Transverse colon (tissue), 4 donors: ENCODE results near the gene ZNF827.

Experiments used
- EP300 ChIP-seq: sonication (generic); formaldehyde crosslinking; IDR thresholded peaks from one replicate; pipeline ENCODE4 v1.6.1; 2017; ENCODE audit warnings: antibody characterized with exemption, low read depth
- POLR2A ChIP-seq: fragments of 450-650 bp; IDR thresholded peaks from one replicate; pipeline ENCODE4 v1.6.1; 2016; ENCODE audit warnings: antibody characterized with exemption, mild to moderate bottlenecking, moderate library complexity
- POLR2AphosphoS5 ChIP-seq, 3 donors: sonication (generic); formaldehyde crosslinking; IDR thresholded peaks; one replicate each; pipeline ENCODE4 v1.6.1; 2016; ENCODE audit warnings: antibody characterized with exemption in 3 of 3
- TF ChIP-seq, protein P1 (sequence below), 5 experiments: fragments of 200-600 bp in 3 of 5; fragments of 450-650 bp in 2 of 5; sonication (generic) in 3 of 5; IDR thresholded peaks; 1 replicate in 2 of 5; 2 replicates in 3 of 5; pipeline ENCODE4 v1.5.1; 2016 to 2017; ENCODE audit warnings: antibody characterized with exemption in 5 of 5, inconsistent platforms in 3 of 5, mild to moderate bottlenecking in 2 of 5, moderate library complexity in 1 of 5

GRCh38 chr4:145822181-145822580 is 116.4 kb downstream of the ZNF827 start:
- TF ChIP-seq POLR2A (no peak), EP300 (no peak), POLR2AphosphoS5 (IDR thresholded peaks at IDR 0.05) (no peak)
- TF ChIP-seq, protein P1, sequence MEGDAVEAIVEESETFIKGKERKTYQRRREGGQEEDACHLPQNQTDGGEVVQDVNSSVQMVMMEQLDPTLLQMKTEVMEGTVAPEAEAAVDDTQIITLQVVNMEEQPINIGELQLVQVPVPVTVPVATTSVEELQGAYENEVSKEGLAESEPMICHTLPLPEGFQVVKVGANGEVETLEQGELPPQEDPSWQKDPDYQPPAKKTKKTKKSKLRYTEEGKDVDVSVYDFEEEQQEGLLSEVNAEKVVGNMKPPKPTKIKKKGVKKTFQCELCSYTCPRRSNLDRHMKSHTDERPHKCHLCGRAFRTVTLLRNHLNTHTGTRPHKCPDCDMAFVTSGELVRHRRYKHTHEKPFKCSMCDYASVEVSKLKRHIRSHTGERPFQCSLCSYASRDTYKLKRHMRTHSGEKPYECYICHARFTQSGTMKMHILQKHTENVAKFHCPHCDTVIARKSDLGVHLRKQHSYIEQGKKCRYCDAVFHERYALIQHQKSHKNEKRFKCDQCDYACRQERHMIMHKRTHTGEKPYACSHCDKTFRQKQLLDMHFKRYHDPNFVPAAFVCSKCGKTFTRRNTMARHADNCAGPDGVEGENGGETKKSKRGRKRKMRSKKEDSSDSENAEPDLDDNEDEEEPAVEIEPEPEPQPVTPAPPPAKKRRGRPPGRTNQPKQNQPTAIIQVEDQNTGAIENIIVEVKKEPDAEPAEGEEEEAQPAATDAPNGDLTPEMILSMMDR (IDR thresholded peaks at IDR 0.05) = no peak
